Measurements from ENCODE around the gene RBBP9.
A peak's percentile ranks its signal among the peaks of the same experiment; 100 is the strongest.
"Not testable (repeated sequence)": the region's sequence is repeated elsewhere in the genome, so short reads cannot be mapped to it uniquely, and the experiment has no call there.

The RBBP9 gene

DNA sequence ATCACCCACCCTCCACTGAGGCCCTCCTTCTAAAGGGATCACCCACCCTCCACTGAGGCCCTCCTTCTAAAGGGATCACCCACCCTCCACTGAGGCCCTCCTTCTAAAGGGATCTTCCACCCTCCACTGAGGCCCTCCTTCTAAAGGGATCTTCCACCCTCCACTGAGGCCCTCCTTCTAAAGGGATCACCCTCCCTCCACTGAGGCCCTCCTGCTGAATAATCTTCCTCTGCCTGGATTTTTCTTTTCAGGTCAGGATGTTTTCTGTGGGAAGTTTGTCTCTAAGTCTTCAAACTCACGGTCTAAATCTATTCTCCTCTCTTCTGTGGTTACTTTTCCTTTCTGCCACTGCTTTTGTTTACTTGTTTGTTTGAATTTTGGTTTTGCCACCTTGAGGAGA is 4.6 kb upstream of the RBBP9 start:
- DNase-seq = not testable (repeated sequence)

DNA sequence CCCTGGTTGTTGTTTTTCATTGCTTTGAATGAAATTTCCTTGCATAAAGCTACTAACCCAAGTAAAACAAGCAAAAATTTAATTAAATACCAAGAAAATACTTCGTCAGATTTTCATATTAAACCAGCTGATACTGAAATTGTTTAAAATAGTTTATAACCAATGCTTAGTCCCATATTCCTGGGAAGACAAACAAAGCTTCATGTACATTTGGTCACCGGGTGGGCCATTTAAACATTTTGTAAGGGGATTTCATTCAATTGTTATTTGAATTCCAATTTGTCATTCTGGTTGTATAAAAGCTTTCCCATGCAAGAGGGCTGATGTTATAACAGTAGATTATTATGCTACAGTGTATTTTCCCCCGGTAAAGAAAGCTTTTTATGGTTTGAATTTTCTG is 578 bp upstream of the RBBP9 start:
- DNase-seq = no peak

DNA sequence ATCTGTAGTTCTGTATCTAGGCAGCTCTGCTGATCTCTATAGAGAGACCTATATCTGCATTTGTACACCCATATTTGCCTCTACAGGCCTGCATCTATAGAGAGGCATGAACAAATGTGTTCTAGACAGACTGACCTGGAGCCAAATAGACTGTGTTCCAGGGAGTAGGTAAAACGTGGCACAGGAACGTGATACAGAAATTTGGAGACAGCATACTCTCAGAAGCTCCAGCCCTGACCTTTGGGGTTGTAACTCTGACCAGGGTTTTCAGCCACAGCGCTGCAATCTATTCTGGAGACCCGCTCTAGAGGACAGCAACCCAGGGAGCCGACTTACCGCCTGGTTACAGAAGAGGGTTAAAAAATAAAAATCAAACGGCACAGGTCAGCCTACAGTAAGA is 983 bp downstream of the RBBP9 start:
- DNase-seq = peak; percentile 38

- DNase-seq = no peak
Measured at GRCh38 chr20:18488301-18488700, 8.7 kb downstream of the RBBP9 start.

DNA sequence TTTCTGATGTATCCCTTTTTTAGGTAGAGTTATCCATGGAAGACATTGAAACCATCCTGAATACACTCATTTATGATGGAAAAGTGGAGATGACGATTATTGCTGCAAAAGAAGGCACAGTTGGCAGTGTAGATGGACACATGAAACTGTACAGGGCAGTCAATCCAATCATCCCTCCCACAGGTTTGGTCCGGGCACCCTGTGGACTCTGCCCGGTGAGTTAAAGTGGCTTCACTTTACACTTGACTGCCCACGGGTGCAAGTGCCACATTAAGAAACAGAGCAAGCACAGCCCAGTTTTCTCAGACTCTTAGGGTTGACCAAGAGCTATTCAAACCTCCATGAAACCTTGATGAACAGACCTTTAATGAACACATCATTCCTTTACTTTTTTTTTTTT is 15.4 kb downstream of the RBBP9 start:
- no peak for DNase-seq

- no peak for DNase-seq
Measured at GRCh38 chr20:18477821-18478220, 19.2 kb downstream of the RBBP9 start.

DNA sequence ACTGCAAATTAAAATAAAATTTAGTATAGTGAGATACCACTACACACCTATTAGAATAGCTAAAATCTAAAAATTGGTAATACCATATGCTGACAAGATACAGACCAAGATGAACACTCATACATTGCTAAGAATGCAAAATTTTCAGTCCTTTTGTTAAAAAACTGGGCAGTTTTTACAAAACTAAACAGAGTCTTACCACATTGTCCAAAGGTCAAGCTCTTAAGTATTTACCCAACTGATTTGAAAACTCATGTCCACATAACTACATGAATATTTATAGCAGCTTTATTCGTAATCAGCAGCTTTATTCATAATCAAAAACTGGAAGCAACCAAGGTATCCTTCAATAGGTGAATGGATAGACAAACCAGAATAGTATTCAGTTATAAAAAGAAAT is 19.8 kb downstream of the RBBP9 start:
- DNase-seq = no peak

DNA sequence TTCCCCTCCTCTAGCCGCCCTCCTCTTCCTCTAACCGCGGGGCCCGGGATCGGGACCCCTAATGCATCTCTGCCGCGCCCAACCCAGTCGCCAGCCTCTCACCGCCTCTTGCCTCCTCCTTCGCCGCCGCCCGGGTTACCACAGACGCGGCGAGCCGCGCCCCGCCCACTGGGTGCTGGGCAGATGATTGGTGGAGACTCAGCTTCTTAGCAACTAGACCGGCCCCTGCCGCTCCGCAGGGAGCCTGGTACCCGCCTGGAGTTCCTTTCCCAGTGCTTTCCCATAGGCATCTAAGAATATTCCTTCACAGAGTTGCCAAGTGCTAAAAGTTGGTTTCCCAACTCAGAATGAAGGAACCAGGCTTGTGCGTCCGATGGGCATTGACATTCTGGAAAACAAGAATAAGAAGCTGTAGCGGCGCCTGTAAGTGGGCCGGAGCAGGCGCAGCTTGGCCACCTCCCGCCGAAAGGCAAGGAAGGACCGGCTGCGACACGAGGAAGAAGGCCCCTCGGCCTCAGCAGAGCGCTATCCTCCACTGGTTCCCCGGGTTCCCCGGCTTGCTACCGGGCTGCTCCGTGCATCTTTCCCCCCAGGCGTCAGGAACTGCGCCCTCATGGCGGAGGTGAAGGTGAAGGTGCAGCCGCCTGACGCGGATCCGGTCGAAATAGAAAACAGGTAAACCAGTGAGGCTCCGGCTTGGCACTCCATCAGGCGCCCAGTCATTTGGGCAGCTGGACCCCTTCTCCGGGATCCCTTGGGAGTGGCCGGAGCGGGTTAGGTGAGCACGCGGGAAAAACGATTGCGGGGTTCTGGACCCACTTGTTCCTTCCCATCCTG is 29.9 kb downstream of the RBBP9 start, which contains the start of the genes DZANK1 and POLR3F:
DZANK1 (minus strand) TSS at position 137 of the 837 bp plus-strand sequence. CDS start 1,672 bp downstream, outside the sequence.
POLR3F (plus strand) TSS at position 497 of the 837 bp plus-strand sequence; CDS start at position 614, 117 bp downstream.
- peak; percentile 95 for DNase-seq

DNA sequence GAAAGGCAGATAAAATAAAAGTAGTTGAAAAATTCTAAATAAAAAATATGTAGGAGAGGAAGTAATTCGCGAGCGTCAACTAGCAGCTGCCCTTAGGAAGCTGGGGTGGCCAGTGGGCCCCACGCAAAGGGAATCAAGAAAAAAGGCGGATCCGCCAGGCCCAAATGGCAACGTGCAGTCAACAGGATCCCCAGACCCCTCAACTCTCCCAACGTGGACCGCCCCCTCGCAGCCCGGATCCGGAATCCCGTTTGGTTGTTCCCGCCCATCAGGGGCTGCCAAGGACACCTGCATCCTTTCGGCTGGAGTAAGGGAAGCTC is 30.5 kb downstream of the RBBP9 start:
- DNase-seq = no peak

GRCh38 chr20:18465536-18466200 is 31.4 kb downstream of the RBBP9 start:
- no peak for DNase-seq

- DNase-seq = no peak
Measured at GRCh38 chr20:18456600-18456999, 40.4 kb downstream of the RBBP9 start.

DNA sequence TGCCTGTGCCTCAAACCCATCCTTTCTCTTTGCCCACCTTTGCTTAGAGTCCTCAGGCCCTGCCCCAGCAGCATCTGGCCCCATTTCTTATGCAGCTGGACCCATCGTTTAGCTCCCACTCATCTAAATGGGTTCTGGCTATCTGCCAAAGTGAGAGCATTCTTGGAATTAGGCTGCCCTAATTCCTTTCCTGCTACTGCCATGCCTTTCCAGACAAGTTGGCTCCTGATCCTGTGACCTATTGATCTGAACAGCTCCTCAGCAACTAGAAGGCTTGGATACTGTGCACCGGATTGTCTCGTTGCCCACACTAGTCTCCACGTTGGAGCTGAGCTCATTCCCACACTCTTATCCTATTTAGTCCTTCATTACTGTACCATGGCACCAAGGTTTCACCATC is 53.1 kb downstream of the RBBP9 start:
- peak; percentile 85 for DNase-seq

GRCh38 chr20:18440403-18440802 is 56.6 kb downstream of the RBBP9 start:
- DNase-seq = no peak

DNA sequence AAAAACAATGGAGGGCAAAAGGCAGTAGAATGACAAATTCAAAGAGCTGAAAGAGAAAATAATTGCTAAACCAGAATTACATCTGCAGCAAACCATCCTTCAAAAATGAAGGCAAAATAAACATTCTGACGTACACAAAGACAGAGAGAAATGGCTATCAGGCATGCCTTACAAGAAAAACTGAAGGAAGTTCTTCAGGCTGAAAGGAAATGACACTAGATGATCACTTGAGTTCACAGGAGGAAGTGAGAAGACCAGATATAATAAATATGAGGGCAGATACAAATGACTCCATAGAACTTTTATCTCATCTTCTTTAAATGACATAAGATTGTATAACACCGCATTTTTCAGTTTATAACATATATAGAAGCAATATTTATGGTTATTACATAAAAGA is 60.2 kb downstream of the RBBP9 start:
- DNase-seq = no peak
